GM23338 (cell line): ENCODE data around the gene NT5DC3. TPM values are rescaled to one million over a fixed set of nuclear protein-coding genes. Genes with fewer than 3 reads are reported as not detected.

ENCODE experiments used
- CREB1 ChIP-seq: fragments of 250-450 bp; sonication (Bioruptor Pico); IDR thresholded peaks from 2 replicates; pipeline ENCODE4 v1.5.0; 2020; ENCODE audit warnings: low read depth, mild to moderate bottlenecking, moderate library complexity
- ETS1 ChIP-seq: IDR thresholded peaks from 2 replicates; pipeline ENCODE4 v1.6.1; 2016; ENCODE audit warnings: antibody characterized with exemption
- EZH2 ChIP-seq: fragments of 200-600 bp; sonication (generic); IDR thresholded peaks from one replicate; pipeline ENCODE4 v1.8.0; 2017; ENCODE audit warnings: antibody characterized with exemption, mild to moderate bottlenecking, low read depth; ENCODE audit not compliant: unreplicated experiment
- EZH2phosphoT487 ChIP-seq: fragments of 200-600 bp; sonication (generic); IDR thresholded peaks from one replicate; pipeline ENCODE4 v1.8.1; 2018; ENCODE audit warnings: antibody characterized with exemption; ENCODE audit not compliant: unreplicated experiment
- JUNB ChIP-seq: IDR thresholded peaks from one replicate; pipeline ENCODE4 v1.6.1; 2016; ENCODE audit warnings: antibody characterized with exemption; ENCODE audit not compliant: unreplicated experiment
- NANOG ChIP-seq: IDR thresholded peaks from 2 replicates; pipeline ENCODE4 v1.6.1; 2016; ENCODE audit warnings: antibody characterized with exemption, borderline replicate concordance
- POLR2AphosphoS5 ChIP-seq: IDR thresholded peaks from 2 replicates; pipeline ENCODE4 v1.6.1; 2016; ENCODE audit warnings: antibody characterized with exemption, low read depth
- STAT1 ChIP-seq: IDR thresholded peaks from one replicate; pipeline ENCODE4 v1.6.1; 2016; ENCODE audit warnings: antibody characterized with exemption; ENCODE audit not compliant: unreplicated experiment
- ZNF462 ChIP-seq: fragments of 250-450 bp; sonication (Bioruptor Pico); IDR thresholded peaks from 2 replicates; pipeline ENCODE4 v1.5.0; 2020; ENCODE audit warnings: mild to moderate bottlenecking, moderate library complexity
- polyA plus RNA-seq: library from polyadenylated mRNA; unstranded; fragments of >200 nt; fragmentation: Nextera tagmentation; extraction: Ambion mirVana; gene quantifications from 2 replicates; pipeline ENCODE4 v1.2.1, GENCODE V29; 2016
- total RNA-seq: library from RNA; depleted of rRNA; stranded (reverse); fragments of >200 nt; shearing (Covaris generic); gene quantifications from 2 replicates; pipeline ENCODE4 v1.2.3, GENCODE V29; 2014
- TF ChIP-seq, protein P1 (sequence below), 2 experiments: fragments of 200-600 bp in 1 of 2; sonication (generic) in 1 of 2; conservative IDR thresholded peaks; 2 replicates each; pipeline versions ENCODE4 v1.5.1 to v1.6.1; 2016 to 2017; ENCODE audit warnings: antibody characterized with exemption in 2 of 2, low read depth in 2 of 2, mild to moderate bottlenecking in 2 of 2, moderate library complexity in 1 of 2

NT5DC3 gene
- total and polyA plus RNA-seq, 2 experiments from 2014 or later: 2.2 to 12.5 TPM

DNA sequence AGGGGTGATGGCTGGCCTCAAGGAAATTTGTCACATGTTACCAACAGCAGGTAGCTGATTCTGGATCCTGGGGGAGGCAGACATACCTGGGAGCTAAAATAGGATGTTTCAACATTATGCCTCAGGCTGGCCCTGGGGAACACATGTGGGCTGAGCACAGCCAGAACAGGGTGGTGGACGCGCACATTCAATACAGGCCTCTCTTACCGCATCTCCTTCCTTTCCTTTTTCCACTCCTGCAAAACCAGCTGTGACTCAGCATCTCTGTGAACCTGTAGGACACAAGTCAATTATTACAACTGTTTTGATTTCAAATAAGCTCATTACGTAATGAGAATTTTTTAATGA lies 61.0 kb downstream of the NT5DC3 start (continued):
- TF ChIP-seq ZNF462 (CRISPR knock-in tag): no peak
- TF ChIP-seq NANOG: no peak
- TF ChIP-seq EZH2: no peak
- TF ChIP-seq, protein P1, sequence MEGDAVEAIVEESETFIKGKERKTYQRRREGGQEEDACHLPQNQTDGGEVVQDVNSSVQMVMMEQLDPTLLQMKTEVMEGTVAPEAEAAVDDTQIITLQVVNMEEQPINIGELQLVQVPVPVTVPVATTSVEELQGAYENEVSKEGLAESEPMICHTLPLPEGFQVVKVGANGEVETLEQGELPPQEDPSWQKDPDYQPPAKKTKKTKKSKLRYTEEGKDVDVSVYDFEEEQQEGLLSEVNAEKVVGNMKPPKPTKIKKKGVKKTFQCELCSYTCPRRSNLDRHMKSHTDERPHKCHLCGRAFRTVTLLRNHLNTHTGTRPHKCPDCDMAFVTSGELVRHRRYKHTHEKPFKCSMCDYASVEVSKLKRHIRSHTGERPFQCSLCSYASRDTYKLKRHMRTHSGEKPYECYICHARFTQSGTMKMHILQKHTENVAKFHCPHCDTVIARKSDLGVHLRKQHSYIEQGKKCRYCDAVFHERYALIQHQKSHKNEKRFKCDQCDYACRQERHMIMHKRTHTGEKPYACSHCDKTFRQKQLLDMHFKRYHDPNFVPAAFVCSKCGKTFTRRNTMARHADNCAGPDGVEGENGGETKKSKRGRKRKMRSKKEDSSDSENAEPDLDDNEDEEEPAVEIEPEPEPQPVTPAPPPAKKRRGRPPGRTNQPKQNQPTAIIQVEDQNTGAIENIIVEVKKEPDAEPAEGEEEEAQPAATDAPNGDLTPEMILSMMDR (conservative IDR thresholded peaks at IDR 0.05; ENCODE audit: low read depth in 2 of 2): no peak
- no peak for TF ChIP-seq JUNB
- TF ChIP-seq POLR2AphosphoS5: no peak
- no peak for TF ChIP-seq CREB1 (CRISPR knock-in tag)
- TF ChIP-seq ETS1: no peak
- no peak for TF ChIP-seq STAT1
- TF ChIP-seq EZH2phosphoT487: no peak
